Glomerular endothelial cell (primary cell): ENCODE measurements around the gene ARRB1. TPM values are rescaled to one million over a fixed set of nuclear protein-coding genes. Genes with fewer than 3 reads are reported as not detected.
A peak's percentile ranks its signal among the peaks of the same experiment; 100 is the strongest.

Experiments
- DNase-seq: peaks from one replicate; pipeline ENCODE4 v3.0.0-alpha.2; 2011; ENCODE audit warnings: low read depth, low spot score; ENCODE audit errors: extremely low read depth
- total RNA-seq: library from RNA; depleted of rRNA; stranded (reverse); fragments of >200 nt; gene quantifications from 2 replicates; pipeline ENCODE4 v1.2.3, GENCODE V29; 2015

The ARRB1 gene
- total RNA-seq, 1 donor from 2014 or later, result 224 TPM

- no peak for DNase-seq
These were observed 47.8 kb downstream of the ARRB1 start for GRCh38 chr11:75303544-75304224.

GRCh38 chr11:75302371-75302770 lies 49.1 kb downstream of the ARRB1 start:
- DNase-seq, result no peak

GRCh38 chr11:75301601-75302345 lies 49.7 kb downstream of the ARRB1 start:
- no peak for DNase-seq

GRCh38 chr11:75301131-75301530 lies 50.3 kb downstream of the ARRB1 start:
- DNase-seq, result no peak

- DNase-seq, result no peak
These were observed 52.5 kb downstream of the ARRB1 start for GRCh38 chr11:75298976-75299260.

- no peak for DNase-seq
These were observed 53.1 kb downstream of the ARRB1 start for GRCh38 chr11:75298191-75298975.

- DNase-seq, result no peak
These were observed 57.6 kb downstream of the ARRB1 start for GRCh38 chr11:75293903-75294302.

GRCh38 chr11:75292943-75293342 lies 58.5 kb downstream of the ARRB1 start:
- no peak for DNase-seq

GRCh38 chr11:75291741-75292140 lies 59.7 kb downstream of the ARRB1 start:
- DNase-seq, result no peak

GRCh38 chr11:75289919-75290318 lies 61.5 kb downstream of the ARRB1 start:
- DNase-seq, result no peak

GRCh38 chr11:75289511-75289760 lies 62.0 kb downstream of the ARRB1 start:
- no peak for DNase-seq

GRCh38 chr11:75287579-75287978 lies 63.9 kb downstream of the ARRB1 start:
- no peak for DNase-seq

GRCh38 chr11:75286826-75287465 lies 64.5 kb downstream of the ARRB1 start:
- DNase-seq, result no peak

- DNase-seq, result no peak
These were observed 65.6 kb downstream of the ARRB1 start for GRCh38 chr11:75285776-75286360.

GRCh38 chr11:75283391-75283931 lies 68.0 kb downstream of the ARRB1 start:
- no peak for DNase-seq

GRCh38 chr11:75281469-75282095 lies 69.9 kb downstream of the ARRB1 start:
- no peak for DNase-seq

- DNase-seq, result no peak
These were observed 70.5 kb downstream of the ARRB1 start for GRCh38 chr11:75280770-75281468.

GRCh38 chr11:75280227-75280701 lies 71.2 kb downstream of the ARRB1 start:
- peak; percentile 55 for DNase-seq

GRCh38 chr11:75279273-75279672 lies 72.2 kb downstream of the ARRB1 start:
- DNase-seq, result no peak
